SH-SY5Y (cell line): Measurements from ENCODE around the gene ZNF236.

ENCODE experiments used
- GATA2 ChIP-seq: IDR thresholded peaks from 2 replicates; pipeline ENCODE4 v1.6.1; 2011; ENCODE audit warnings: mild to moderate bottlenecking, low read depth, low read length
- GATA3 ChIP-seq: IDR thresholded peaks from 2 replicates; pipeline ENCODE4 v1.6.1; 2011; ENCODE audit warnings: low read depth, mild to moderate bottlenecking, low read length, moderate library complexity

ZNF236 gene

DNA sequence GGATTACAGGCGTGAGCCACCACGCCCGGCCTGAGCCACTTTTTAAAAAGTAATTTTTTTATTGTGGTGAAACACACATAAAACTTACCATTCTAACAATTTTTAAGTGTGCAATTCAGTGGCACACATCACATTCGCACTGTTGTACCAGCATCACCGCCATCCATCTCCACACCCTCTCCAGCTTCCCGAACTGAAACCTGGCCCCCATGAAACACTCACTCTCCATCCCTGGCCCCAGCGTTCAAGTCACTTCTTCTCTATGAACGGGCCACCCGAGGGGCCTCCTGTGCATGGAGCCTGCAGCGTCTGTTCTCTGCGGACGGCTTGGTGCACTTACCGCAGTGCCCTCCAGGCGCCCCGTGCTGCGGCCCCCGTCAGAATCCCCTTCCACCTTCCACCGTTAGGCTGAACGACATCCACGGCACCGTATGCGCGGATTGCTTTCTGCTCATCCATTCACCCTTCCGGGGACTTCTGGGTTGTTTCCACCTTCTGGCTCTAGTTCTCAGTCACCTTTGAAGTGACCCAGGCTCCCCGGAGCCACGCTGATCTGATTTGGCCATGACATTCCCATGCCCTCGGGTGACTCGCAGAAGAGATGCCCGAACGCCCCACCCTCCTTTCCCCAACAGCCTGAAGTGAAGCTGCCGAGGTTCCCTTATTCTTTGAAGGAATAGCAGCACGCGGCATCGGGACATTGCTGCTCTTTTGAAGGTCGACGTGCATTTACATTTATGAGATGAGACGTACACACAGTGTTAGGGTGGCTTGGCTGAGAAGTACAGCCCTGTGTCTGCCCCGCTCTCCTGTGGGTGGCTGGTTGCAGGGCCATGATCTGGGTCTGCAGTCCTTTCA is 175.8 kb downstream of the ZNF236 start:
- TF ChIP-seq GATA3 (no peak), GATA2 (no peak)

- TF ChIP-seq GATA3, result no peak
- TF ChIP-seq GATA2, result no peak
These were observed 176.7 kb downstream of the ZNF236 start for GRCh38 chr18:76999077-76999476.

GRCh38 chr18:77000527-77000926 is 178.2 kb downstream of the ZNF236 start:
- TF ChIP-seq GATA2, result no peak
- TF ChIP-seq GATA3, result no peak

DNA sequence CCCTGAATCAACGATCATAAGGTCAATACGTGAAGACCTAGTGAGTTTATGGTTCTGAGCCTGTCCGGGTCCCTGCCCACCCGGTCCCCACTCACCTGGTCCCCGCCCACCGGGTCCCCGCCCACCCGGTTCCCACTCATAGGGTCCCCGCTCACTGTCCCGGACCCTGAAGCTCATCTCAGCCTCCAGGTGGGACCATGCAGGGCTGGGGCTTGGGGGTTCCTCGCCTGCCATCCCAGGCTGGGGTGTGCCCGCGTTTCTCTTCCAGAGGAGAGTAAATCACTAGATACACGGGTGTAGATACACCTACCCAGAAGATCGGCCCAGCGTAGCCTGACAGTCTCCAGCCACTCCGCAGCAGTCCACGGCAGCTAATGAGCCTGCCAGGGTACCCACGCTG is 178.7 kb downstream of the ZNF236 start:
- TF ChIP-seq GATA3, result no peak
- TF ChIP-seq GATA2, result no peak

GRCh38 chr18:77001979-77002378 is 179.6 kb downstream of the ZNF236 start:
- TF ChIP-seq GATA2, result no peak
- no peak for TF ChIP-seq GATA3

DNA sequence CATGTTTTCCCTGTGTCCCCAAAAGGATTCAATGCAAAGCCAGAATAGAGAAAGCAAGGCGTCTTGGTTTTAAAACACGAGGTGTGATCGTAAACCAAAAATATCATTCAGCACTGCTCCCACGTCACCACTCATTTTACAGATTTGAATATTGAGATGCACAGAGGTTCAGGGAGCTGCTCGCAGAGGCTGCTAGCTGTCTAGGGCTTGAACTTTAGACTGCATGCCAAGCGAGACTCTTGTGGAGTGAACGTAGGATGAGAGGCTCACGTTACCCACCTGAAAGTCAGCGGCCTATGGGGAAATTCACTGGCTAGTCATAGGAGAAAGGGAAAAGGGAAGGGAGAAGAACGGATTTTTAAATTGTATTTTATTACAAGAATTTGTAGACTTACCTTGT is 180.1 kb downstream of the ZNF236 start:
- TF ChIP-seq GATA2 (no peak), GATA3 (no peak)

- no peak for TF ChIP-seq GATA3
- TF ChIP-seq GATA2, result no peak
These were observed 181.0 kb downstream of the ZNF236 start for GRCh38 chr18:77003316-77003715.

DNA sequence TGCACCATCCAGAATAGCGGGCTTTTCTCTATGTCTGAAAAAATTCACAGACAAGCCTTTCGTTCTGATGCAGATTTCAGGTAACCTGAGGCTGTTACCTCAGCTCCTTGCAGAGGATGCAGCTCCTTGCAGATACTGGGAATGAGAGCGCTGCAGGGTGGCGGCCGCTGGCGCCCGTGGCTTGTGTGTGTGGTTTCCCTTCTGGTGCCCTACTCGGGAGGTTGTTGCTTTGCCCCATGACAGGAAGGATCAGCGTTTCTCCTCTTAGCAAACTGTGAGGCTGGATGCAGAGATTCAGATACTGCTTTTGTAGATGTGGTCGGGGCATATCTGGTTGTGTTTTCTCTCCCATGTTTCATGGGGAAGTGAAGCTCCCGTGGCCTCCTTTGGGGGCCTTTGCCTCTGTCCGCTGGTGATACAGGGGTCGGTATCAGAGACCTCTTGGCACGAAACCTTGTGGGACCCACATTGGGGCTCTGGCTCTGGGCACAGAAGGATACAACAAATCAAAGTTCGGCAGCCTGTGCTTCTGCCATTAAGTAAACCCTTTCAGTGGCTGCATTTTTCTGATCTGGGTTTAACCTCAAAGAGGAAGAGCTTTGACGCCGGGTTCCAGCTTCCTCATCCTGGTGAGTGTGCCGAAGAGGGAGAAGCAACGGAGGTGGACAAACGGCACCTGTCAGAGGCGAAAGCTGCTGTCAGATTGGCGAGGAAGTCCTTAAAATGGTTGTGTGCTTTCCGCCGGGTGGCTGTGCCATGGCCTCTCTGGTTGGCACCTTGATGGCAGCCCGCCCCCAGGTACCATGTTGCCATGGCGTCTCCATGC is 182.4 kb downstream of the ZNF236 start:
- TF ChIP-seq GATA2, result no peak
- no peak for TF ChIP-seq GATA3

DNA sequence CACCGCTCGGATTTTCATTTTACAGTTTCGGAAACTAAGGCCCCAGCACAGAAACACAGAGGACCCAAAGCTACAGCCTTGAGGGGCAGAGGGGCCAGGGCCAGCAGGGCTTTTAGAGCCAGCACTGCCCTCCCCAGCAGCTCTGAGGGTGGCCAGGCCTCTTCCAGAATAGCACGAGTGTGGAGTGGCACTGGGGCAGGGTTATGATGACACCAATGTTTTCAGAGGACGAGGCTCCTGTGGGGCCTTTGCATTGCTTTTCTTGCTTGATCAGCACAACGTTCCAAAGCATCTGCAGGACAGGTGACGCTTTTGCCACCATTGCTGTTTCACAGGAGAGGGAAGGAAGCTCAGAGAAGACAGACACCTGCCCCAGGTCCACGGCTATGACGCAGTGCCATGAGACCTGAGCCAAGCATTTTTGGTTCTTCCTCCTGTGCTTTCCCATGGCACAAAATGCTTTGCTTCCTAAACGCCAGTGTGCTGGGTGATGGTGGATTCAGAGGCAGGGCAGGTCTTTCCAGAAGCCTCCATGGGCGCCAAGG is 183.4 kb downstream of the ZNF236 start:
- TF ChIP-seq GATA3 (no peak), GATA2 (no peak)

- no peak for TF ChIP-seq GATA3
These were observed 184.2 kb downstream of the ZNF236 start for GRCh38 chr18:77006305-77007175.

- TF ChIP-seq GATA2 (no peak), GATA3 (no peak)
These were observed 184.9 kb downstream of the ZNF236 start for GRCh38 chr18:77007251-77007650.

DNA sequence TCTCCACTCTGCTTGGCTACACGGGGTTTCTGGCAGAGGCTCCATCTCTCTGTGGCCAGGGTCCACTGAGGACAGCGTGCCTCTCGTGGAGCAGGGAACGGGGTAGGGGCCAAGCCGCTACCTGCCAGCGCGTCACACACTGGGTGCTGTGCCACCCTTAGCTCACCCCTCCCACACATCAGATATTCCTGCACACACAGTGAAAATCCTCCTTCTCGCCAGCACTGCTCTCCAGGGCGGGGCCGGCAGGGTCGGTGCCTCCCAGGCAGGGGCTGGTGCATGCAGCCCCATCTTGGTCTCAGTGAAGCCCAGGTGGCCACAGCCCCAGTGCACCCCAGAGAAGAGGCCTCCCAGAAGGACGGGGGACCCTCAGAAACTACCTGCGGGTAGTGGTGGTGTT is 185.6 kb downstream of the ZNF236 start:
- no peak for TF ChIP-seq GATA3
- TF ChIP-seq GATA2, result no peak

GRCh38 chr18:77008576-77009315 is 186.4 kb downstream of the ZNF236 start:
- TF ChIP-seq GATA3, result no peak
- TF ChIP-seq GATA2, result no peak

DNA sequence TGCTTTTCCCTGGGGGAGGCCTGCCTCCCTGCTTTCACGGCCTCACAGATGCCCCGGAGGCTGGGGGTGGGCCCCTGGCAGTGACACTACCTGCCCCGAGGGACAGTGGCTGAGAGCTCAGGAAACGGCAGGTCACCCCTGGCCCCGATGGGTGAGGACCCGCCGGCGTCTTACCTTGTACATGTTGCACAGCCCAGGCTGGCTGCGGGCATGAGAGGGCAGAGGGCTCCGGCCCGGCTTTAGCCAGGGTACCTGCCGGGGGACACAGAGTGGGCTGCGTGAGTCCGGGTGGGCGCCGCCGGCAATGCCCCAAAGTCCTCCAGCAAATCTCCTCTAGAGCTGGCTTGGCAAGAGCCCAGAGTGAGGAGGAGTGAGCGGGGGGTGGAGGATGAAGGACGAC is 187.3 kb downstream of the ZNF236 start:
- no peak for TF ChIP-seq GATA3
- TF ChIP-seq GATA2, result no peak
